Measurements from ENCODE around the gene CUTC.
A peak's percentile ranks its signal among the peaks of the same experiment; 100 is the strongest.

The CUTC gene

DNA sequence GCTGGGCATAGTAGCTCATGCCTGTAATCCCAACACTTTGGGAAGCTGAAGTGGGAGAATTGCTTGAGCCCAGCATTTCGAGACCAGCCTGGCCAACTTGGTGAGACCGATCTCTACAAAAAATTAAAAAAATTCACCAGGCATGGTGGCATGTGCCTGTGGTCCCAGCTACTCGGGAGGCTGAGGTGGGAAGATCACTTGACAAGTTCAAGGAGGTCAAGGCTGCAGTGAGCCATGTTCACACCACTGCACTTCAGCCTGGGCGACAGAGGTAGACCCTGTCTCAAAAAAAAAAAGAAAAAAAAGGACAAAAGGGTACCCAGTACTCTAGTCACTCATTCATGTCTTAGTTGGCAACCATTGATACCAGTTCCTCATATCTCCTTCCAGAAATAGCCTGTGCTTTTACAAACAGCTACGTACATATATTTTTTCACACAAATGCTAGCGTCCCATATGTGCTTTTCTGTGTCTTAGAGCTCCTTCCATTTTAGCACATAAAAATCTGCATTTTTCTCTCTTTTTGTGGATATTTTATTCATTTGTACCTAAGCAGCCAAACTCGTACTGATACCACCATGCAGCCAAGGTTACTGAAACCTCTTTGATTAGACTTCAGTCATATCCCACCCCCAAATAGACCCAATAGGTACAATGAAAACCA, 55.9 kb downstream of the CUTC start:
- CTCF ChIA-PET = interaction anchor here (0.6 to 3.0 kb wide), 3 partner anchors 11 to 222 kb away, joined by 3 to 12 read pairs (median 10); partner anchors contain the start of gene DNMBP
- TF ChIP-seq, protein P1, sequence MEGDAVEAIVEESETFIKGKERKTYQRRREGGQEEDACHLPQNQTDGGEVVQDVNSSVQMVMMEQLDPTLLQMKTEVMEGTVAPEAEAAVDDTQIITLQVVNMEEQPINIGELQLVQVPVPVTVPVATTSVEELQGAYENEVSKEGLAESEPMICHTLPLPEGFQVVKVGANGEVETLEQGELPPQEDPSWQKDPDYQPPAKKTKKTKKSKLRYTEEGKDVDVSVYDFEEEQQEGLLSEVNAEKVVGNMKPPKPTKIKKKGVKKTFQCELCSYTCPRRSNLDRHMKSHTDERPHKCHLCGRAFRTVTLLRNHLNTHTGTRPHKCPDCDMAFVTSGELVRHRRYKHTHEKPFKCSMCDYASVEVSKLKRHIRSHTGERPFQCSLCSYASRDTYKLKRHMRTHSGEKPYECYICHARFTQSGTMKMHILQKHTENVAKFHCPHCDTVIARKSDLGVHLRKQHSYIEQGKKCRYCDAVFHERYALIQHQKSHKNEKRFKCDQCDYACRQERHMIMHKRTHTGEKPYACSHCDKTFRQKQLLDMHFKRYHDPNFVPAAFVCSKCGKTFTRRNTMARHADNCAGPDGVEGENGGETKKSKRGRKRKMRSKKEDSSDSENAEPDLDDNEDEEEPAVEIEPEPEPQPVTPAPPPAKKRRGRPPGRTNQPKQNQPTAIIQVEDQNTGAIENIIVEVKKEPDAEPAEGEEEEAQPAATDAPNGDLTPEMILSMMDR (IDR thresholded peaks at IDR 0.05; ENCODE audit: insufficient read depth, low read length, missing control alignments) = no peak
- no peak overlapping the region for H3K4me3 ChIP-seq (ENCODE audit: low read depth, low read length)
- POLR2A ChIA-PET = interaction anchor here (1.2 kb wide), 1 partner anchor 56 kb away, joined by 5 read pairs; the partner anchor contains the start of genes COX15 and CUTC
- no peak for DNase-seq (ENCODE audit: low read depth, low spot score)

GRCh38 chr10:99788598-99789256, 56.7 kb downstream of the CUTC start:
- peak; percentile 84 for DNase-seq (ENCODE audit: low read depth, low spot score)
- TF ChIP-seq, protein P1 (IDR thresholded peaks at IDR 0.05; ENCODE audit: insufficient read depth, low read length, missing control alignments) = no peak
- ChIA-PET CTCF (interaction anchor here (0.6 to 3.0 kb wide), 3 partner anchors 10 to 221 kb away, joined by 3 to 12 read pairs (median 10); partner anchors contain the start of gene DNMBP), POLR2A (interaction anchor here (1.2 kb wide), 1 partner anchor 56 kb away, joined by 5 read pairs; the partner anchor contains the start of genes COX15 and CUTC)
- H3K4me3 ChIP-seq (ENCODE audit: low read depth, low read length) = no peak overlapping the region; the same call in none of the 2 replicates

DNA sequence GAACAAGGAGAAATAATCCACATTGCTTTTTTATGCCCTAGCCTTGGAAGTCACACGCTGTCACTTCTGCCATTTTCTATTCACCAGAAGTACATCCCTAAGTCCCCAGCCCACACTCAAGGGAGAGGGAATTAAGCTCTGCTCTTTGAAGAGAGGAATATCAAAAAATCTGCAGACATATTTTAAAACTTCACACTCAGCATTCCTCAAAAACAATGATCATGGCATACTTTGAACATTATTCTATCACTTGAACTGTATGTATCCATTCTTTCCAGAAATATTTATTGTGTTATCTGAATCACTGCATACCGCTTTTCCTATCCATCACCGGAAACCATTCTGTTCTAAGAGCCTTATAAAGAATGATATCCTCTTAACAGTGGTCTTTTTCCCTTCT, 59.8 kb downstream of the CUTC start:
- H3K4me3 ChIP-seq (ENCODE audit: low read depth, low read length) = no peak overlapping the region
- TF ChIP-seq, protein P1 (IDR thresholded peaks at IDR 0.05; ENCODE audit: insufficient read depth, low read length, missing control alignments) = no peak
- ChIA-PET CTCF (interaction anchor here (1.2 to 3.1 kb wide), 4 partner anchors 14 to 254 kb away, joined by 3 to 11 read pairs (median 6); no protein-coding TSS in a partner anchor), POLR2A (no interaction called here)
- DNase-seq (ENCODE audit: low read depth, low spot score) = no peak

- ChIA-PET POLR2A (no interaction called here), CTCF (interaction anchor here (2.6 to 3.1 kb wide), 2 partner anchors 51 to 252 kb away, joined by 8 to 11 read pairs; no protein-coding TSS in a partner anchor)
Observed at GRCh38 chr10:99793819-99794218, 61.8 kb downstream of the CUTC start.

DNA sequence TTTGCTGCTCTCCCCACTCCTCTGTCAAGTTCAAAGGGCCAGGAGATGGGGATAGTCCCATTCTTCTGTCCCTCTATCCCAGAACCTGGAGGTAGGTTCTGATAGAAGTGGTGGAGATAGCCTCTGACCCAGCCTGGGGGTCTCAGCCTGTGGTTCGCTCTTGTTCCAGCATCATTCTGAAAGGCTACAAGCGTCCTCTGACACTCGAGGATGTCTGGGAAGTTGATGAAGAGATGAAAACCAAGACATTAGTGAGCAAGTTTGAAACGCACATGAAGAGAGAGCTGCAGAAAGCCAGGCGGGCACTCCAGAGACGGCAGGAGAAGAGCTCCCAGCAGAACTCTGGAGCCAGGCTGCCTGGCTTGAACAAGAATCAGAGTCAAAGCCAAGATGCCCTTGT, 64.9 kb downstream of the CUTC start:
- TF ChIP-seq, protein P1 (IDR thresholded peaks at IDR 0.05; ENCODE audit: insufficient read depth, low read length, missing control alignments) = no peak
- DNase-seq (ENCODE audit: low read depth, low spot score) = no peak
- H3K4me3 ChIP-seq (ENCODE audit: low read depth, low read length) = no peak overlapping the region
- POLR2A ChIA-PET = no interaction called here
- CTCF ChIA-PET = interaction anchor here (0.8 kb wide), 1 partner anchor 10 kb away, joined by 3 read pairs; no protein-coding TSS in a partner anchor

More at GRCh38 chr10:99793819-99794218, 61.8 kb downstream of the CUTC start:
- TF ChIP-seq, protein P1 (IDR thresholded peaks at IDR 0.05; ENCODE audit: insufficient read depth, low read length, missing control alignments) = no peak
- no peak overlapping the region for H3K4me3 ChIP-seq (ENCODE audit: low read depth, low read length)
- no peak for DNase-seq (ENCODE audit: low read depth, low spot score)

- TF ChIP-seq, protein P1 (IDR thresholded peaks at IDR 0.05; ENCODE audit: insufficient read depth, low read length, missing control alignments) = no peak
- H3K4me3 ChIP-seq (ENCODE audit: low read depth, low read length) = no peak overlapping the region
- POLR2A ChIA-PET = no interaction called here
- CTCF ChIA-PET = interaction anchor here (0.8 to 2.0 kb wide), 5 partner anchors 8 to 248 kb away, joined by 3 to 10 read pairs (median 4); no protein-coding TSS in a partner anchor
- no peak for DNase-seq (ENCODE audit: low read depth, low spot score)
Observed at GRCh38 chr10:99798031-99798430, 66.0 kb downstream of the CUTC start.

All from AG04449 (cell line).